ENCODE results near the gene GPR142. TPM values are rescaled to one million over a fixed set of nuclear protein-coding genes. Genes with fewer than 3 reads are reported as not detected.

The GPR142 gene
- polyA plus RNA-seq, 1 of the 3 experiments (the other 2 are of a cell fraction), result not detected

DNA sequence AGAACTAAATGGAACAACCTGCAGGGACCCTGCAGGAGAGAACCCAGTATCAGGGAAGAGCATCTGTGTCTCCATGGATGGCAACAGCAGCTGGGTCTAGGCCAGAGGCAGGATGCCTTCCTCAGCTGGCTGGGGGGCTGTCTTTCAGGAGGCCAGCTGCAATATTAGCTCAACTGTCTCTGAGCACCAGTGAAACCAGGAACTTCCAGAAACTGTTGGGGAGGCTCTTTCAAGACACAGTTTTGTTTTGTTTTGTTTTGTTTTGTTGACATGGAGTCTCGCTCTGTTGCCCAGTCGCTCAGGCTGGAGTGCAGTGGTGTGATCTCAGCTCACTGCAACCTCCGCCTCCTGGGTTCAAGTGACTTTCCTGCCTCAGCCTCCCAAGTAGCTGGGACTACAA lies 7.6 kb downstream of the GPR142 start:
- H4K20me1 ChIP-seq (ENCODE audit: insufficient read depth), result no peaks in the 10 kb centered on the region
- peaks cover 0 to 2% of the 10 kb centered on the region in 2 experiments; a peak in 1 of 4 replicates for H3K4me1 ChIP-seq (ENCODE audit: control insufficient read depth in 1 of 2, insufficient read depth in 2 of 2, low read depth in 1 of 2, low read length in 1 of 2)
- WGBS (ENCODE audit: low lambda C conversion rate), result 49% methylated on average over 3 of the region's 3 CpGs
- POLR2A ChIA-PET, result no interaction called here
- H3K4me2 ChIP-seq, result no peak overlapping the region
- no peaks in the 10 kb centered on the region for H3F3A ChIP-seq (replicated peaks; ENCODE audit: insufficient read depth)
- no peaks in the 10 kb centered on the region for H3K9me2 ChIP-seq
- H3K36me3 ChIP-seq (replicated peaks in 1 of 2; ENCODE audit: control insufficient read depth in 1 of 2, insufficient read depth in 2 of 2, low read length in 1 of 2), result no peaks in the 10 kb centered on the region
- H2AFZ ChIP-seq (ENCODE audit: low read depth), result no peak overlapping the region
- DNase-seq, result no peak
- H3K27me3 ChIP-seq (ENCODE audit: insufficient read depth), result no peaks in the 10 kb centered on the region
- no peak overlapping the region for H3K4me3 ChIP-seq (ENCODE audit: low read depth in 2 of 2, low read length in 1 of 2)
- H3K9me3 ChIP-seq, result no peaks in the 10 kb centered on the region
- TF ChIP-seq TCF12 (IDR thresholded peaks at IDR 0.05), result no peak
- TF ChIP-seq MXI1 (IDR thresholded peaks at IDR 0.05; ENCODE audit: low read depth, low read length), result no peak
- no peak for TF ChIP-seq SIN3A (IDR thresholded peaks at IDR 0.05; ENCODE audit: borderline replicate concordance, low read depth, low read length)
- no peak for TF ChIP-seq POLR2AphosphoS5 (IDR thresholded peaks at IDR 0.05; ENCODE audit: low read depth, low read length)
- no peak for TF ChIP-seq YY1 (IDR thresholded peaks at IDR 0.05; ENCODE audit: low read depth)
- TF ChIP-seq JUND (IDR thresholded peaks at IDR 0.05), result no peak
- TF ChIP-seq FOXJ3 (CRISPR knock-in tag; IDR thresholded peaks at IDR 0.05), result no peak
- TF ChIP-seq GATA2 (CRISPR knock-in tag; IDR thresholded peaks at IDR 0.05), result no peak
- TF ChIP-seq FOXM1 (IDR thresholded peaks at IDR 0.05; ENCODE audit: low read depth), result no peak
- TF ChIP-seq GABPA (IDR thresholded peaks at IDR 0.05; ENCODE audit: low read depth), result no peak
- TF ChIP-seq, protein P1, sequence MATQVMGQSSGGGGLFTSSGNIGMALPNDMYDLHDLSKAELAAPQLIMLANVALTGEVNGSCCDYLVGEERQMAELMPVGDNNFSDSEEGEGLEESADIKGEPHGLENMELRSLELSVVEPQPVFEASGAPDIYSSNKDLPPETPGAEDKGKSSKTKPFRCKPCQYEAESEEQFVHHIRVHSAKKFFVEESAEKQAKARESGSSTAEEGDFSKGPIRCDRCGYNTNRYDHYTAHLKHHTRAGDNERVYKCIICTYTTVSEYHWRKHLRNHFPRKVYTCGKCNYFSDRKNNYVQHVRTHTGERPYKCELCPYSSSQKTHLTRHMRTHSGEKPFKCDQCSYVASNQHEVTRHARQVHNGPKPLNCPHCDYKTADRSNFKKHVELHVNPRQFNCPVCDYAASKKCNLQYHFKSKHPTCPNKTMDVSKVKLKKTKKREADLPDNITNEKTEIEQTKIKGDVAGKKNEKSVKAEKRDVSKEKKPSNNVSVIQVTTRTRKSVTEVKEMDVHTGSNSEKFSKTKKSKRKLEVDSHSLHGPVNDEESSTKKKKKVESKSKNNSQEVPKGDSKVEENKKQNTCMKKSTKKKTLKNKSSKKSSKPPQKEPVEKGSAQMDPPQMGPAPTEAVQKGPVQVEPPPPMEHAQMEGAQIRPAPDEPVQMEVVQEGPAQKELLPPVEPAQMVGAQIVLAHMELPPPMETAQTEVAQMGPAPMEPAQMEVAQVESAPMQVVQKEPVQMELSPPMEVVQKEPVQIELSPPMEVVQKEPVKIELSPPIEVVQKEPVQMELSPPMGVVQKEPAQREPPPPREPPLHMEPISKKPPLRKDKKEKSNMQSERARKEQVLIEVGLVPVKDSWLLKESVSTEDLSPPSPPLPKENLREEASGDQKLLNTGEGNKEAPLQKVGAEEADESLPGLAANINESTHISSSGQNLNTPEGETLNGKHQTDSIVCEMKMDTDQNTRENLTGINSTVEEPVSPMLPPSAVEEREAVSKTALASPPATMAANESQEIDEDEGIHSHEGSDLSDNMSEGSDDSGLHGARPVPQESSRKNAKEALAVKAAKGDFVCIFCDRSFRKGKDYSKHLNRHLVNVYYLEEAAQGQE (IDR thresholded peaks at IDR 0.05; ENCODE audit: low read depth, low read length), result no peak
- TF ChIP-seq TAF1 (IDR thresholded peaks at IDR 0.05; ENCODE audit: borderline replicate concordance, low read depth, low read length), result no peak
- no peak for TF ChIP-seq NFIC (IDR thresholded peaks at IDR 0.05; ENCODE audit: borderline replicate concordance)
- no peak for TF ChIP-seq EZH2phosphoT487 (IDR thresholded peaks at IDR 0.05; ENCODE audit: borderline replicate concordance, low read depth)
- no peak for TF ChIP-seq MEF2A (IDR thresholded peaks at IDR 0.05; ENCODE audit: borderline replicate concordance, low read depth)
- TF ChIP-seq, protein P2, sequence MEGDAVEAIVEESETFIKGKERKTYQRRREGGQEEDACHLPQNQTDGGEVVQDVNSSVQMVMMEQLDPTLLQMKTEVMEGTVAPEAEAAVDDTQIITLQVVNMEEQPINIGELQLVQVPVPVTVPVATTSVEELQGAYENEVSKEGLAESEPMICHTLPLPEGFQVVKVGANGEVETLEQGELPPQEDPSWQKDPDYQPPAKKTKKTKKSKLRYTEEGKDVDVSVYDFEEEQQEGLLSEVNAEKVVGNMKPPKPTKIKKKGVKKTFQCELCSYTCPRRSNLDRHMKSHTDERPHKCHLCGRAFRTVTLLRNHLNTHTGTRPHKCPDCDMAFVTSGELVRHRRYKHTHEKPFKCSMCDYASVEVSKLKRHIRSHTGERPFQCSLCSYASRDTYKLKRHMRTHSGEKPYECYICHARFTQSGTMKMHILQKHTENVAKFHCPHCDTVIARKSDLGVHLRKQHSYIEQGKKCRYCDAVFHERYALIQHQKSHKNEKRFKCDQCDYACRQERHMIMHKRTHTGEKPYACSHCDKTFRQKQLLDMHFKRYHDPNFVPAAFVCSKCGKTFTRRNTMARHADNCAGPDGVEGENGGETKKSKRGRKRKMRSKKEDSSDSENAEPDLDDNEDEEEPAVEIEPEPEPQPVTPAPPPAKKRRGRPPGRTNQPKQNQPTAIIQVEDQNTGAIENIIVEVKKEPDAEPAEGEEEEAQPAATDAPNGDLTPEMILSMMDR (IDR thresholded peaks at IDR 0.05), result no peak
- TF ChIP-seq, protein P3, sequence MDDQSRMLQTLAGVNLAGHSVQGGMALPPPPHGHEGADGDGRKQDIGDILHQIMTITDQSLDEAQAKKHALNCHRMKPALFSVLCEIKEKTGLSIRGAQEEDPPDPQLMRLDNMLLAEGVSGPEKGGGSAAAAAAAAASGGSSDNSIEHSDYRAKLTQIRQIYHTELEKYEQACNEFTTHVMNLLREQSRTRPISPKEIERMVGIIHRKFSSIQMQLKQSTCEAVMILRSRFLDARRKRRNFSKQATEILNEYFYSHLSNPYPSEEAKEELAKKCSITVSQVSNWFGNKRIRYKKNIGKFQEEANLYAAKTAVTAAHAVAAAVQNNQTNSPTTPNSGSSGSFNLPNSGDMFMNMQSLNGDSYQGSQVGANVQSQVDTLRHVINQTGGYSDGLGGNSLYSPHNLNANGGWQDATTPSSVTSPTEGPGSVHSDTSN (IDR thresholded peaks at IDR 0.05), result no peak
- TF ChIP-seq TEAD4 (IDR thresholded peaks at IDR 0.05; ENCODE audit: borderline replicate concordance, insufficient read depth), result no peak
- H3K27ac ChIP-seq (ENCODE audit: low read depth in 2 of 2, low read length in 1 of 2), result no peak overlapping the region
- CTCF ChIA-PET, result interaction anchor here (0.9 to 1.6 kb wide), 2 partner anchors 12 to 13 kb away, joined by 3 read pairs; partner anchors contain the start of gene BTBD17
- H3K79me2 ChIP-seq (ENCODE audit: insufficient read depth), result no peaks in the 10 kb centered on the region
- H3K9ac ChIP-seq, result no peak overlapping the region

Data from SK-N-SH (cell line).